Lung (tissue), 12 donors: Measurements from ENCODE around the gene NUP35. TPM values are rescaled to one million over a fixed set of nuclear protein-coding genes. Genes with fewer than 3 reads are reported as not detected.

ENCODE experiments used
- ATAC-seq: fragments of 200-7000 bp; cut with Tn5 transposase; one replicate; pipeline ENCODE4 v1.9.1; 2020; ENCODE audit warnings: moderate number of reproducible peaks; ENCODE audit not compliant: insufficient read depth, low FRiP score
- DNase-seq, 3 donors: peaks; one replicate each; pipeline ENCODE4 v3.0.0-alpha.2; 2013 to 2017
- H3K27ac ChIP-seq, 2 donors: one replicate each; pipeline ENCODE4 v1.5.1; 2013; ENCODE audit warnings: mild to moderate bottlenecking in 2 of 2, moderate library complexity in 2 of 2, control low read depth in 1 of 2, inconsistent platforms in 1 of 2, low read depth in 1 of 2, low read length in 1 of 2
- H3K27me3 ChIP-seq, 3 donors: one replicate each; pipeline ENCODE4 v1.5.1; 2013; ENCODE audit warnings: low read length in 2 of 3; ENCODE audit not compliant: control insufficient read depth in 3 of 3, insufficient read depth in 3 of 3
- H3K36me3 ChIP-seq, 4 donors: one replicate each; pipeline ENCODE4 v1.5.1; 2013; ENCODE audit warnings: low read length in 4 of 4, mild to moderate bottlenecking in 1 of 4, moderate library complexity in 1 of 4; ENCODE audit not compliant: control insufficient read depth in 4 of 4, insufficient read depth in 4 of 4
- H3K4me1 ChIP-seq, 5 donors: one replicate each; pipeline ENCODE4 v1.5.1; 2013; ENCODE audit warnings: low read length in 5 of 5, mild to moderate bottlenecking in 2 of 5, moderate library complexity in 1 of 5; ENCODE audit not compliant: control insufficient read depth in 5 of 5, insufficient read depth in 5 of 5
- H3K4me3 ChIP-seq: one replicate; pipeline ENCODE4 v1.5.1; 2013; ENCODE audit warnings: mild to moderate bottlenecking, control low read depth, moderate library complexity
- H3K9ac ChIP-seq, 2 donors: one replicate each; pipeline ENCODE4 v1.5.1; 2013; ENCODE audit warnings: low read length in 2 of 2, control low read depth in 1 of 2; ENCODE audit not compliant: insufficient read depth in 1 of 2
- H3K9me3 ChIP-seq, 4 donors: one replicate each; pipeline ENCODE4 v1.5.1; 2013; ENCODE audit warnings: low read length in 3 of 4, mild to moderate bottlenecking in 1 of 4, moderate library complexity in 1 of 4; ENCODE audit not compliant: control insufficient read depth in 4 of 4, insufficient read depth in 3 of 4
- CTCF ChIP-seq: IDR thresholded peaks from 2 replicates; pipeline ENCODE4 v1.5.1; 2012; ENCODE audit warnings: mild to moderate bottlenecking; ENCODE audit errors: control extremely low read depth, extremely low read depth
- WGBS, 2 donors: extraction: QIAGEN DNeasy Blood & Tissue Kit; methylation state at CpG; one replicate each; pipeline ENCODE4 v1.1.7; 2013; 5-methylcytosine and 5-hydroxymethylcytosine counted together
- polyA plus RNA-seq, 2 donors: library from polyadenylated mRNA; stranded (reverse); fragments of 200-250 nt; gene quantifications; one replicate each; pipeline ENCODE4 v1.2.1, GENCODE V29; 2013
- total RNA-seq, 2 donors: library from RNA; depleted of rRNA in 1 of 2; stranded (reverse); fragments of >200 nt in 1 of 2; gene quantifications; one replicate each; pipeline ENCODE4 v1.2.1, GENCODE V29; 2014 to 2021
- donor health status: control.
- donor health status: control.
- donor health status: Bipolar disorder and iron deficiency.
- donor health status: healthy.
- donor health status: DM: yes; HTN: yes; CAD: no.

The NUP35 gene
- total and polyA plus RNA-seq, 4 donors: 9.5 to 28.0 (median 12.4) TPM

GRCh38 chr2:183186296-183186695 is 62.1 kb downstream of the NUP35 start:
- no peaks in the 10 kb centered on the region for H3K27me3 ChIP-seq
- ATAC-seq (no peak), DNase-seq (no peak)
- no peaks in the 10 kb centered on the region for H3K4me1 ChIP-seq
- H3K4me3 ChIP-seq: no peak overlapping the region
- peaks cover 0 to 6% (median 0%) of the 10 kb centered on the region in 4 donors for H3K9me3 ChIP-seq
- 74 to 87% methylated on average over 1 of the region's 1 CpG for WGBS, 2 donors
- H3K9ac ChIP-seq: no peak overlapping the region
- peaks cover 6 to 15% (median 14%) of the 10 kb centered on the region in 4 donors for H3K36me3 ChIP-seq
- H3K27ac ChIP-seq: no peak overlapping the region
- TF ChIP-seq CTCF: no peak

DNA sequence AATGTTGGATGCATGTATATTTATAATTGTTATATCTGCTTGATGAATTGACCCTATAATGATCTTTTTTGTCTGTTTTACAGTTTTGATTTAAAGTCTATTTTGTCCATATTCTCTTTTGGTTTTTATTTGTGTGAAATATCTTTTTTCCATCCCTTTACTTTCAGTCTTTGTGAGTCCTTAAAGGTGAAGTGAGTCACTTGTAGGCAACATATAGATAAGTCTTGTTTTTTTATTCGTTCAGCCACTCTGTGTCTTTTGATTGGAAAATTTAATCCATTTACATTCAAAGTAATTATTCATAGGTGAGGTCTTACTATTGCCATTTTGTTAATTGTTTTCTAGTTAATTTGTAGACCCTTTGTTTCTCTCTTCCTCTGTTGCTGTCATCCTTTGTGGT is 62.5 kb downstream of the NUP35 start:
- no peak overlapping the region for H3K9ac ChIP-seq
- H3K9me3 ChIP-seq: peaks cover 0 to 6% (median 0%) of the 10 kb centered on the region in 4 donors
- H3K27me3 ChIP-seq: no peaks in the 10 kb centered on the region
- 92 to 95% methylated on average over 1 of the region's 1 CpG for WGBS, 2 donors
- H3K4me1 ChIP-seq: no peaks in the 10 kb centered on the region
- H3K4me3 ChIP-seq: no peak overlapping the region
- H3K27ac ChIP-seq: no peak overlapping the region
- no peak for TF ChIP-seq CTCF
- peaks cover 9 to 15% (median 14%) of the 10 kb centered on the region in 4 donors for H3K36me3 ChIP-seq
- DNase-seq (no peak), ATAC-seq (no peak)

DNA sequence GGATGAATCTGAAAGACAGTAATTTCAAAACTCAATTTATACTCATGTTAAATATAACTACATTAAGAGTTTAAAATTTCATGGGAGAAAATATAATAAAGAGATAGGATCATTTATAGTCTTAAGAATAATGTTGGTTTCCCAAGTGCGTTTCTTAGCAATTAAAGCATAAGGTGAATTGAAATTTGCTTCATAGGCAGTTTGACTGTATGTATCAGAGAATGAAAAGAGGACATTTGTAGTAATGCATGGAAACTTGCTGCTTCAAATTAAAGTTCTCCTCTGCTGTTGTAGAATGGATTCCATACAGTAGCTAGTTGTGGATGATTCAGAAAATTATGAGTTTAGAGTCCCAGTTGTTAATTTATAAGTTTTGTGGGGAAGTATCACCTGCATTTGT is 68.1 kb downstream of the NUP35 start:
- 90 to 98% methylated on average over 1 of the region's 1 CpG for WGBS, 2 donors
- no peaks in the 10 kb centered on the region for H3K9me3 ChIP-seq
- H3K27me3 ChIP-seq: no peaks in the 10 kb centered on the region
- no peak overlapping the region for H3K27ac ChIP-seq
- TF ChIP-seq CTCF: no peak
- H3K36me3 ChIP-seq: peaks cover 2 to 9% (median 4%) of the 10 kb centered on the region in 4 donors
- no peak overlapping the region for H3K4me3 ChIP-seq
- ATAC-seq (no peak), DNase-seq (no peak)
- no peaks in the 10 kb centered on the region for H3K4me1 ChIP-seq
- H3K9ac ChIP-seq: no peak overlapping the region

DNA sequence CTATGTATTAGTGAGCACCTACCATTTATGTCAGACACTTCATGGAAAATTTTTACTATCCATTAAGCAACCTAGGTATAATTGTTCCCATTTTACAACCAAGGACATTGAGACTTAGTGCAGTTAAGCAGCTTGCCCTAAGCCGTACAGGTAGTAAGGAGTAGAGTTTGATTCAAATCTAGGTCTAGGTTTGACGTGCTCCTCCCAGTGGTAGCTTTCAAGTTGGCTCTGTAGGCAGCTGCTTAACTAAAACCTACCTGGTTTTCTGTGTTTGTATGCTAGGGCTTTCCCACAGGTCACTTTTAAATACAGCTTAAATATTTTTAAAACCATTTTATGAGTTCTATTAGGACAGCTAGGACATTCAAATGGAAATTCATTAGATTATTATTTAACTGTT is 69.7 kb downstream of the NUP35 start:
- Histone ChIP-seq H3K9ac (no peak overlapping the region), H3K4me3 (no peak overlapping the region), H3K36me3 (peaks cover 0 to 9% (median 2%) of the 10 kb centered on the region in 4 donors), H3K9me3 (no peaks in the 10 kb centered on the region), H3K4me1 (no peaks in the 10 kb centered on the region), H3K27ac (no peak overlapping the region), H3K27me3 (no peaks in the 10 kb centered on the region)
- DNase-seq (no peak), ATAC-seq (no peak)
- 89 to 96% methylated on average over 2 of the region's 2 CpGs for WGBS, 2 donors
- no peak for TF ChIP-seq CTCF
